A549 (cell line): ENCODE data around the gene TNIK. TPM values are rescaled to one million over a fixed set of nuclear protein-coding genes. Genes with fewer than 3 reads are reported as not detected.

Source experiments
- ATAC-seq, 2 experiments: fragments of 200-7000 bp in 1 of 2; fragments of >200 bp in 1 of 2; cut with Nextera tagmentation in 1 of 2; cut with Tn5 transposase in 1 of 2; 3 replicates each; pipeline versions ENCODE4 v1.8.0 to v1.9.1; 2018 to 2020; ENCODE audit warnings: mild to moderate bottlenecking in 1 of 2, moderate library complexity in 1 of 2
- CTCF ChIA-PET: fragments of 300-600 bp; sonication (Branson Sonifier 250); formaldehyde crosslinking; extraction: SDS; loops from one replicate; lab custom pipeline; 2021; ENCODE audit warnings: antibody characterized with exemption, inconsistent platforms; lab: Yijun Ruan, JAX
- POLR2A ChIA-PET: fragments of 350-600 bp; formaldehyde crosslinking; extraction: SDS; loops from one replicate; lab custom pipeline; 2021; ENCODE audit warnings: antibody characterized with exemption, inconsistent platforms; lab: Yijun Ruan, JAX
- DNase-seq, 2 experiments: peaks; one replicate each; pipeline versions ENCODE4 v3.0.0 to v3.0.0-alpha.2; 2011 to 2016; ENCODE audit warnings: low read depth in 1 of 2, low spot score in 1 of 2
- FAIRE-seq: peaks from 2 replicates; lab custom pipeline; 2011; peaks lifted over from hg19 to GRCh38; lab: Jason Lieb, UNC
- H3K27ac ChIP-seq, 2 experiments: fragments of >200 bp; sonication (Bioruptor Twin); formaldehyde crosslinking; 3 replicates each; pipeline ENCODE4 v1.5.1; 2016 to 2017
- H3K4me1 ChIP-seq: fragments of >200 bp; sonication (Bioruptor Twin); formaldehyde crosslinking; 3 replicates; pipeline ENCODE4 v1.6.1; 2016
- H3K4me2 ChIP-seq: fragments of >200 bp; sonication (Bioruptor Twin); formaldehyde crosslinking; 3 replicates; pipeline ENCODE4 v1.6.1; 2016
- H3K4me3 ChIP-seq: fragments of >200 bp; sonication (Bioruptor Twin); formaldehyde crosslinking; 3 replicates; pipeline ENCODE4 v1.5.1; 2016
- H3K9me3 ChIP-seq: fragments of >200 bp; sonication (Bioruptor Twin); formaldehyde crosslinking; 3 replicates; pipeline ENCODE4 v1.6.1; 2016
- BHLHE40 ChIP-seq: IDR thresholded peaks from 2 replicates; pipeline ENCODE4 v1.6.1; 2012; ENCODE audit warnings: low read depth, low read length, inconsistent platforms
- CBX2 ChIP-seq: fragments of 200-600 bp; sonication (generic); IDR thresholded peaks from 2 replicates; pipeline ENCODE4 v1.6.1; 2016; ENCODE audit warnings: low read depth, mild to moderate bottlenecking, borderline replicate concordance
- CEBPB ChIP-seq, 2 experiments: fragments of >200 bp in 1 of 2; sonication (Bioruptor Twin) in 1 of 2; formaldehyde crosslinking in 1 of 2; IDR thresholded peaks; 2 replicates each; pipeline ENCODE4 v1.6.1; 2012 to 2016
- CHD2 ChIP-seq: fragments of 150-350 bp; IDR thresholded peaks from 2 replicates; pipeline ENCODE4 v1.6.1; 2014; ENCODE audit warnings: low read length; ENCODE audit not compliant: partially characterized antibody
- CHD4 ChIP-seq: fragments of 200-600 bp; sonication (generic); IDR thresholded peaks from 2 replicates; pipeline ENCODE4 v1.6.1; 2016; ENCODE audit warnings: antibody characterized with exemption, mild to moderate bottlenecking, borderline replicate concordance
- CTCF ChIP-seq: fragments of >200 bp; sonication (Bioruptor Twin); formaldehyde crosslinking; IDR thresholded peaks from 3 replicates; pipeline ENCODE4 v1.5.1; 2016
- EHF ChIP-seq: fragments of 250-450 bp; sonication (Bioruptor Pico); IDR thresholded peaks from 2 replicates; pipeline ENCODE4 v1.5.0; 2020; ENCODE audit warnings: mild to moderate bottlenecking
- FOSB ChIP-seq: fragments of 250-450 bp; sonication (Bioruptor Pico); IDR thresholded peaks from 2 replicates; pipeline ENCODE4 v1.5.0; 2020; ENCODE audit warnings: mild to moderate bottlenecking, moderate library complexity
- FOSL2 ChIP-seq, 2 experiments: fragments of 450-650 bp in 1 of 2; fragments of >200 bp in 1 of 2; sonication (Bioruptor Twin) in 1 of 2; formaldehyde crosslinking; IDR thresholded peaks; 2 replicates each; pipeline versions ENCODE4 v1.5.0 to v1.6.1; 2016 to 2020; ENCODE audit warnings: mild to moderate bottlenecking in 1 of 2, moderate library complexity in 1 of 2
- GATA3 ChIP-seq: IDR thresholded peaks from 2 replicates; pipeline ENCODE4 v1.6.1; 2012; ENCODE audit warnings: borderline replicate concordance
- HDAC2 ChIP-seq: fragments of 200-600 bp; sonication (generic); IDR thresholded peaks from 2 replicates; pipeline ENCODE4 v1.6.1; 2016
- HOXA7 ChIP-seq: fragments of 250-450 bp; sonication (Bioruptor Pico); IDR thresholded peaks from 2 replicates; pipeline ENCODE4 v1.5.0; 2020; ENCODE audit warnings: mild to moderate bottlenecking, moderate library complexity
- HOXB13 ChIP-seq: fragments of 250-450 bp; sonication (Bioruptor Pico); IDR thresholded peaks from 2 replicates; pipeline ENCODE4 v1.5.0; 2020; ENCODE audit warnings: low read depth, mild to moderate bottlenecking, moderate library complexity
- JUNB ChIP-seq: fragments of >200 bp; sonication (Bioruptor Twin); formaldehyde crosslinking; IDR thresholded peaks from 2 replicates; pipeline ENCODE4 v1.6.1; 2016
- KDM1A ChIP-seq: fragments of 200-600 bp; sonication (generic); IDR thresholded peaks from 2 replicates; pipeline ENCODE4 v1.6.1; 2016; ENCODE audit warnings: low read depth, mild to moderate bottlenecking
- MAZ ChIP-seq: fragments of 150-350 bp; IDR thresholded peaks from 2 replicates; pipeline ENCODE4 v1.6.1; 2014; ENCODE audit warnings: antibody characterized with exemption, low read depth, low read length, borderline replicate concordance
- MYC ChIP-seq: IDR thresholded peaks from 2 replicates; pipeline ENCODE4 v1.6.1; 2012; ENCODE audit warnings: mild to moderate bottlenecking, inconsistent platforms, low read length, improper control_type of control experiment, borderline replicate concordance
- NFE2L2 ChIP-seq: fragments of 150-350 bp; conservative IDR thresholded peaks from 2 replicates; pipeline ENCODE4 v1.6.1; 2014; ENCODE audit warnings: low read length
- NPAS2 ChIP-seq: fragments of 250-450 bp; sonication (Bioruptor Pico); IDR thresholded peaks from 2 replicates; pipeline ENCODE4 v1.8.0; 2022; ENCODE audit warnings: mild to moderate bottlenecking, moderate library complexity, borderline replicate concordance
- PBX3 ChIP-seq: IDR thresholded peaks from 2 replicates; pipeline ENCODE4 v1.6.1; 2012
- POLR2A ChIP-seq: IDR thresholded peaks from 2 replicates; pipeline ENCODE4 v1.6.1; 2012; ENCODE audit warnings: mild to moderate bottlenecking, low read length
- POLR2AphosphoS2 ChIP-seq: conservative IDR thresholded peaks from 2 replicates; pipeline ENCODE4 v1.6.1; 2012; ENCODE audit warnings: low read length, improper control_type of control experiment, inconsistent platforms
- RARB ChIP-seq: fragments of 250-450 bp; sonication (Bioruptor Pico); IDR thresholded peaks from 2 replicates; pipeline ENCODE4 v1.8.0; 2021; ENCODE audit warnings: mild to moderate bottlenecking, moderate library complexity
- RCOR1 ChIP-seq: fragments of 150-350 bp; IDR thresholded peaks from 2 replicates; pipeline ENCODE4 v1.6.1; 2014; ENCODE audit warnings: antibody characterized with exemption, low read length, low read depth
- SMC3 ChIP-seq: fragments of >200 bp; sonication (Bioruptor Twin); formaldehyde crosslinking; IDR thresholded peaks from 3 replicates; pipeline ENCODE4 v1.6.1; 2018; ENCODE audit warnings: inconsistent platforms
- SREBF2 ChIP-seq: fragments of 450-650 bp; IDR thresholded peaks from 2 replicates; pipeline ENCODE4 v1.6.1; 2014; ENCODE audit warnings: mild to moderate bottlenecking, moderate library complexity
- TP53 ChIP-seq: fragments of 250-450 bp; sonication (Bioruptor Pico); IDR thresholded peaks from 2 replicates; pipeline ENCODE4 v1.5.0; 2021; ENCODE audit warnings: mild to moderate bottlenecking, moderate library complexity
- ZC3H11A ChIP-seq: fragments of 450-650 bp; IDR thresholded peaks from 2 replicates; pipeline ENCODE4 v1.6.1; 2014; ENCODE audit warnings: antibody characterized with exemption, mild to moderate bottlenecking
- ZFP36 ChIP-seq: fragments of 450-650 bp; IDR thresholded peaks from 2 replicates; pipeline ENCODE4 v1.6.1; 2014; ENCODE audit warnings: borderline replicate concordance; ENCODE audit not compliant: partially characterized antibody
- ZNF302 ChIP-seq: fragments of 250-450 bp; sonication (Bioruptor Pico); IDR thresholded peaks from 2 replicates; pipeline ENCODE4 v1.9.0; 2021; ENCODE audit warnings: inconsistent platforms, mild to moderate bottlenecking, moderate library complexity
- ZSCAN20 ChIP-seq: fragments of 250-450 bp; sonication (Bioruptor Pico); IDR thresholded peaks from 2 replicates; pipeline ENCODE4 v1.8.0; 2022; ENCODE audit warnings: mild to moderate bottlenecking, moderate library complexity
- WGBS: methylation state at CpG from one replicate; pipeline ENCODE4 v1.1.6; 2017; ENCODE audit errors: missing lambda C conversion rate; 5-methylcytosine and 5-hydroxymethylcytosine counted together
- polyA plus RNA-seq, 4 experiments: library from polyadenylated mRNA; depleted of rRNA in 3 of 4; stranded (reverse); fragments of >200 nt; fragmentation: RNase III in 1 of 4; extraction: RNeasy Plus Mini Kit Qiagen cat#74134 plus additional on column Dnase treatment in 1 of 4; gene quantifications; 2 replicates in 3 of 4; 3 replicates in 1 of 4; pipeline ENCODE4 v1.2.3, GENCODE V29; 2011 to 2017
- TF ChIP-seq, protein P1 (sequence below): fragments of 250-450 bp; sonication (Bioruptor Pico); IDR thresholded peaks from 2 replicates; pipeline ENCODE4 v1.5.0; 2021; ENCODE audit warnings: mild to moderate bottlenecking, moderate library complexity, borderline replicate concordance
- TF ChIP-seq, protein P2 (sequence below): fragments of 450-650 bp; IDR thresholded peaks from 2 replicates; pipeline ENCODE4 v1.6.1; 2014; ENCODE audit warnings: antibody characterized with exemption
- TF ChIP-seq, protein P3 (sequence below): fragments of 150-350 bp; IDR thresholded peaks from 2 replicates; pipeline ENCODE4 v1.6.1; 2014; ENCODE audit warnings: low read depth, mild to moderate bottlenecking, low read length
- TF ChIP-seq, protein P4 (sequence below): fragments of >200 bp; sonication (Bioruptor Twin); formaldehyde crosslinking; IDR thresholded peaks from 2 replicates; pipeline ENCODE4 v1.6.1; 2016

TNIK gene
- polyA plus RNA-seq, 2 of the 4 experiments (the other 2 are of a cell fraction), result 1.6 to 1.8 TPM

DNA sequence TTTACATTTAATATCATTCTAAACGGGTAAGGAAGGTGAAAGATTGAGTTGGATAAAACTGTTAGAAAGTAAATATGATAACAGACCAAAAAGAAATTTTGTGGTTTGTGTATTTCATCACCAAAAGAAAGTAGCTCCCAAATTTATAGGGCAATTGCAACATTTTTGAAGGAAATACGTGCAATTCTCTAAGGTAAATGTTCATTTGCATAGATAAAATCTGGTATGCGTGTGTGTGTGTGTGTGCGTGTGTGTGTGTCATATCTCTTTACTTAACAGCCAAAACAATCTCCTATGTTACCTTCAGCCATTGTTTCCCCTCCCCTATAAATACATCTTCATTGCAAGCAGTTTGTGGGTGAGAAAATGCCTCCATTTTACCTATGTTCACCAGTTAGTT is 208.4 kb downstream of the TNIK start:
- WGBS, result 74% methylated on average over 4 of the region's 4 CpGs
- no peak overlapping the region for H3K27ac ChIP-seq
- DNase-seq (no peak), FAIRE-seq (no peak), ATAC-seq (no peak)
- H3K9me3 ChIP-seq, result no peaks in the 10 kb centered on the region
- POLR2A ChIA-PET, result no interaction called here
- H3K4me1 ChIP-seq, result no peaks in the 10 kb centered on the region
- TF ChIP-seq JUNB, result no peak
- TF ChIP-seq POLR2AphosphoS2, result no peak
- TF ChIP-seq HOXA7 (CRISPR knock-in tag), result no peak
- TF ChIP-seq ZFP36, result no peak
- no peak for TF ChIP-seq ZSCAN20
- no peak for TF ChIP-seq GATA3
- CTCF ChIA-PET, result no interaction called here
- no peak overlapping the region for H3K4me3 ChIP-seq
- H3K4me2 ChIP-seq, result no peak overlapping the region

DNA sequence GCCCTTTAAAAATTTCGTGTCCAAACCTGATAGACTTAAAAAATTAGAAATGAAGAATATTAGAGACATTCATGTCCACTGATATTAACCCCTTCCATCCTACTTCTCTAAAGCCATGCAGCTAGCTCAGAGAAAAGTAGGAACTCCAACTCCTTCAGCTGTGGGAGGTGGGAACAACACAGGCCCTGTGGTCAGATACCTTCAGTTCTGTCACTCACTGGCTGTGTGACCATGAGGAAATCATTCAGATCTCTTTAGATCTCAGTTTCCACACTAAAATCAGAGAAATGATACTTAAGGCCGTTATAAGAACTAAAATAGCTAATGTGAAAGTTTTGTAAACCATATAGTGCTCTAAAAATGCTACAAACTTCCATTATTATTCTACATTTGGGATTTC is 209.8 kb downstream of the TNIK start:
- POLR2A ChIA-PET, result no interaction called here
- ATAC-seq, result no peak
- CTCF ChIA-PET, result interaction anchor here (1.1 kb wide), 1 partner anchor 10 kb away, joined by 3 read pairs; no protein-coding TSS in a partner anchor

DNA sequence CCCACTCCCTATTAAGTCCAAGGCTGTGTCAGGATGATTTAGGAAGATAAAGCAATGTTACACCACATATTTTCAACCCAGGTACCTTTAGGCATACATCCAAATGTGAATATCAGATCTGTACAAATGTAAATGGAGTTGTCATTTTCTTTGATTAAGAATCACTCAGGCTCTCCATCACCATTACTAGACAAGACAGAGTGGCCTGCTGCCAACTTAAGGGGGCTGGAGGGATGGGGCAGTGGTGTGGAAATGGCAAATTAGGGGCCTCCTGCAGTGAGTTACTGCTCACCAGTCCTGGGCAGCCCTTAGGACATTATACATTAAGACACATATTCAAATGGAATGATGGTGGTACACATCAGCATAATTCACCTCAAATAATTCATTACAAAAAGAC is 211.0 kb downstream of the TNIK start:
- POLR2A ChIA-PET, result no interaction called here
- Histone ChIP-seq H3K4me1 (no peaks in the 10 kb centered on the region), H3K9me3 (no peaks in the 10 kb centered on the region), H3K4me3 (no peak overlapping the region), H3K27ac (no peak overlapping the region), H3K4me2 (no peak overlapping the region)
- ATAC-seq (no peak), FAIRE-seq (no peak), DNase-seq (no peak)
- CTCF ChIA-PET, result interaction anchor here (1.0 to 1.1 kb wide), 2 partner anchors 11 to 17 kb away, joined by 3 to 4 read pairs; no protein-coding TSS in a partner anchor
- TF ChIP-seq POLR2A (no peak), ZC3H11A (no peak), FOSL2 (IDR thresholded peaks at IDR 0.05) (no peak), FOSL2 (CRISPR knock-in tag; IDR thresholded peaks at IDR 0.05) (no peak), EHF (CRISPR knock-in tag) (no peak), FOSB (no peak), ZNF302 (CRISPR knock-in tag) (no peak), KDM1A (no peak), CBX2 (no peak), RARB (no peak), JUNB (no peak), GATA3 (no peak), MAZ (no peak), CTCF (no peak)
- TF ChIP-seq, protein P1, sequence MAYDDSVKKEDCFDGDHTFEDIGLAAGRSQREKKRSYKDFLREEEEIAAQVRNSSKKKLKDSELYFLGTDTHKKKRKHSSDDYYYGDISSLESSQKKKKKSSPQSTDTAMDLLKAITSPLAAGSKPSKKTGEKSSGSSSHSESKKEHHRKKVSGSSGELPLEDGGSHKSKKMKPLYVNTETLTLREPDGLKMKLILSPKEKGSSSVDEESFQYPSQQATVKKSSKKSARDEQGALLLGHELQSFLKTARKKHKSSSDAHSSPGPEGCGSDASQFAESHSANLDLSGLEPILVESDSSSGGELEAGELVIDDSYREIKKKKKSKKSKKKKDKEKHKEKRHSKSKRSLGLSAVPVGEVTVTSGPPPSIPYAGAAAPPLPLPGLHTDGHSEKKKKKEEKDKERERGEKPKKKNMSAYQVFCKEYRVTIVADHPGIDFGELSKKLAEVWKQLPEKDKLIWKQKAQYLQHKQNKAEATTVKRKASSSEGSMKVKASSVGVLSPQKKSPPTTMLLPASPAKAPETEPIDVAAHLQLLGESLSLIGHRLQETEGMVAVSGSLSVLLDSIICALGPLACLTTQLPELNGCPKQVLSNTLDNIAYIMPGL, result no peak
- TF ChIP-seq, protein P2, sequence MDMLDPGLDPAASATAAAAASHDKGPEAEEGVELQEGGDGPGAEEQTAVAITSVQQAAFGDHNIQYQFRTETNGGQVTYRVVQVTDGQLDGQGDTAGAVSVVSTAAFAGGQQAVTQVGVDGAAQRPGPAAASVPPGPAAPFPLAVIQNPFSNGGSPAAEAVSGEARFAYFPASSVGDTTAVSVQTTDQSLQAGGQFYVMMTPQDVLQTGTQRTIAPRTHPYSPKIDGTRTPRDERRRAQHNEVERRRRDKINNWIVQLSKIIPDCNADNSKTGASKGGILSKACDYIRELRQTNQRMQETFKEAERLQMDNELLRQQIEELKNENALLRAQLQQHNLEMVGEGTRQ, result no peak
- TF ChIP-seq, protein P3, sequence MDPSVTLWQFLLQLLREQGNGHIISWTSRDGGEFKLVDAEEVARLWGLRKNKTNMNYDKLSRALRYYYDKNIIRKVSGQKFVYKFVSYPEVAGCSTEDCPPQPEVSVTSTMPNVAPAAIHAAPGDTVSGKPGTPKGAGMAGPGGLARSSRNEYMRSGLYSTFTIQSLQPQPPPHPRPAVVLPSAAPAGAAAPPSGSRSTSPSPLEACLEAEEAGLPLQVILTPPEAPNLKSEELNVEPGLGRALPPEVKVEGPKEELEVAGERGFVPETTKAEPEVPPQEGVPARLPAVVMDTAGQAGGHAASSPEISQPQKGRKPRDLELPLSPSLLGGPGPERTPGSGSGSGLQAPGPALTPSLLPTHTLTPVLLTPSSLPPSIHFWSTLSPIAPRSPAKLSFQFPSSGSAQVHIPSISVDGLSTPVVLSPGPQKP, result no peak

More for the DNA sequence above, 209.8 kb downstream of the TNIK start:
- WGBS, result 21% methylated on average over 2 of the region's 2 CpGs
- Histone ChIP-seq H3K4me3 (no peak overlapping the region), H3K4me1 (no peaks in the 10 kb centered on the region), H3K9me3 (no peaks in the 10 kb centered on the region), H3K4me2 (no peak overlapping the region), H3K27ac (no peak overlapping the region)
- FAIRE-seq (no peak), DNase-seq (no peak)
- TF ChIP-seq MYC (no peak), CHD4 (no peak), NFE2L2 (no peak), BHLHE40 (no peak), ZNF302 (CRISPR knock-in tag) (no peak), GATA3 (no peak), SREBF2 (no peak), PBX3 (no peak), HOXB13 (CRISPR knock-in tag) (no peak), NPAS2 (CRISPR knock-in tag) (no peak), CEBPB (IDR thresholded peaks at IDR 0.05) (no peak), CHD2 (no peak), HDAC2 (no peak), RCOR1 (no peak), TP53 (CRISPR knock-in tag) (no peak), SMC3 (no peak)
- TF ChIP-seq, protein P4, sequence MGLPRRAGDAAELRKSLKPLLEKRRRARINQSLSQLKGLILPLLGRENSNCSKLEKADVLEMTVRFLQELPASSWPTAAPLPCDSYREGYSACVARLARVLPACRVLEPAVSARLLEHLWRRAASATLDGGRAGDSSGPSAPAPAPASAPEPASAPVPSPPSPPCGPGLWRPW, result no peak
